HG02798 (cell line): ENCODE measurements around the gene ANKRD62.

Source experiments
- ATAC-seq: cut with Tn5 transposase; IDR thresholded peaks from one replicate; pipeline ENCODE4 v1.9.1; 2021; ENCODE audit warnings: mild to moderate bottlenecking; ENCODE audit not compliant: unreplicated experiment, poor library complexity

Gene ANKRD62

GRCh38 chr18:12093520-12094257 is at the start of gene ANKRD62:
Gene ANKRD62, plus strand, starts transcription at chr18:12093843. Its CDS starts 175 bp downstream, at chr18:12094018.
- ATAC-seq, result no peak

GRCh38 chr18:12044591-12044990 is 49.1 kb upstream of the ANKRD62 start:
- no peak for ATAC-seq

DNA sequence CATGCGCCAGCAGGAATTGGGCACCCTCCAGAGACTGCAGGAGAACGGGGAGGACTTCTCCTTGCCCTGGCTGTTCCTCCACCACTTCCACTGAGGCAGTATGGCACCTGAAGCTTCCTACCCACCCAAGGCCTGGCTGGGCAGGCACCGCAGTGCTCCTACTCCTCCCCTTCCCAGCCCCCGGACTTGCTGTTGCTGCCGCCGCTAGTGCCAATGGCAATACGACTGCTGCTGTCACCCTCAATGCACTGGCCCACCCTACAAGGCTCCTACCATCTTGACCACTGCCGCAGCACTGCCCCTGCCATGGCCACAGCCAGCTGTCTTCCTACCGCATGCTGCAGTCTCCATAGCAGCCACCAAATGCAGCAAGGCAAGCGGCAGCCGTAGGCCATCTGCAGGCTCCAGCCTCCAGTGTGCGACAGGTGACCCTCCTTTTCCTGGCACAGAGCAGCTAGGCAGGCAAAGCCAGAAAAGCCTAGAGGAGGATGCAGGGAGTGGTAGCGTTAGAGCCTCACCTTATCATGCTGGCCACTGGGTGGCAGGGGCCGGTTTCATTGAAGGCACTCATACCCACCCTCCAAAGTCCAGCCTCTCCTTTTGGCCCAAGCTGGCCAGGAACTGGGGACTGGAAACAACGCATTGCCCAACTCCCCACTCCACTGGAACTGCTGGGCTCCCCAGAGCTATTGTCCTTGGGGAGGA is 47.4 kb upstream of the ANKRD62 start:
- no peak for ATAC-seq

- ATAC-seq, result no peak
Measured at GRCh38 chr18:12046751-12047335, 46.8 kb upstream of the ANKRD62 start.

GRCh38 chr18:12048010-12048826 is 45.4 kb upstream of the ANKRD62 start:
- no peak for ATAC-seq

GRCh38 chr18:12048827-12049175 is 44.8 kb upstream of the ANKRD62 start:
- no peak for ATAC-seq

GRCh38 chr18:12049978-12050811 is 43.4 kb upstream of the ANKRD62 start:
- ATAC-seq, result peak; percentile 90

GRCh38 chr18:12052866-12053265 is 40.8 kb upstream of the ANKRD62 start:
- no peak for ATAC-seq

GRCh38 chr18:12053289-12053688 is 40.4 kb upstream of the ANKRD62 start:
- no peak for ATAC-seq

- ATAC-seq, result no peak
Measured at GRCh38 chr18:12056034-12056883, 37.4 kb upstream of the ANKRD62 start.

DNA sequence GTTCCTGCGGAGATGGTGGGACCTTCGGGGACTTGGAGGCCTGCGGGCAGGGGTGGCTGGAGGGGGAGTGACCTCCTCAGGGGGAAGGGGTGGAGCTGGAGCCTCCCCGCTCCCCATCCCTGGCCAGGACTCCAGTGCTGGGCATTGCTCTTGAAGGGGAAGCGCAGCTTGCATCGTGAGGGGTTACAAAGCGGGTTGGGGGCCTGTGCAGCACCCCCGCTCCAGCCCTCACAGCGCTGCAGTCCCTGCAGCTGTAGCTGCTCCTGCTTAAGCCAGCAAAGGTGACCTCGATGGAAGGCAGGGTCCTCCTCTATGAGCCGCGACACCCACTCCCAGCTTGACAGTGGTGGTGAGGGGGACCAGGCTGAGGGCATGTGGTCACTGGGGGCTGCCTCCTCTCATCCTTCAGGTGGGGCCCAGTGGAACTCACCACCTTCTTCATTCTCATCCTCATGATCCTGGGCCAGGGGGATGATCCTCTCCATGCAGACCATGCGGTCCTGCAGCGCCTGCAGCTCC is 36.7 kb upstream of the ANKRD62 start:
- ATAC-seq, result no peak

- ATAC-seq, result no peak
Measured at GRCh38 chr18:12057419-12058039, 36.1 kb upstream of the ANKRD62 start.

DNA sequence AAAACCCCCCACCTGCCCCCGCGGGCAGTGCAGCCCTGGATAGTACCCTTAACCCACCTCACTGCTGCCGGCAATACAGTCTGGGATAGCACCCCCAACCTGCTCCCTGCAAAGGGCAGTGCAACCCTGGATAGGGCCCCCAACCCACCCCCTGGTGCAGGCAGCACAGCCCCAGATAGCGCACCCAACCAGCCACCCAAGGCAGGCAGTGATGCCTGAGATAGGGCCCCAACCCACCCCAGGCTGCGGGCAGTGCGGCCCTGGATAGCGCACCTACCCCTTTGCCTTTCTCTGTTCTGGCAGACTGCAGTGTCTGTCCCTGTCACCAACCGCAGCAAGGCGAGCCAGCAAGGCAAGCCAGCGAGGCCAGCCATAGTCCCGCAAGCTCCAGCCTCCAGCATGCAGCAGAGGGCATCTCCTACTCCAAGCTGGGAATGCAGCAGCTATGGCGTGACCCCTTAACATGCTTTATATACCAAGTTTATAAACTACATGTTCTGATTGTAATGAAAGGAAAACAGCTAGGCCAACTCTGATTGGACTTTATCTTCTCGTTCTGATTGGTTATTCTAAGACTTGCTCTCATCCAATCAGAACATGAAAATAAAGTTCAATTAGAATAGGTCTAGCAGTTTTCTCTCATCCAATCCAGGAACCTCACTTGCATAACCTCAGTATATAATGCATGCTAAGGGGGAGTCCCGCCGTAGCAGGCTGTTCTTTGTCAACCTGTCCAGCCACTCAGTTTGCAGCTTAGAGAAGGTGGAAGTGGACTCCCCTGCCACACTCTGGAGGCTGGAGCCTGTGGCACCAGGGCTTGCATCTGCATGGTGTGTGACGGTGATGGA is 34.1 kb upstream of the ANKRD62 start:
- no peak for ATAC-seq

- ATAC-seq, result no peak
Measured at GRCh38 chr18:12060182-12060870, 33.3 kb upstream of the ANKRD62 start.

- no peak for ATAC-seq
Measured at GRCh38 chr18:12061685-12062084, 32.0 kb upstream of the ANKRD62 start.

DNA sequence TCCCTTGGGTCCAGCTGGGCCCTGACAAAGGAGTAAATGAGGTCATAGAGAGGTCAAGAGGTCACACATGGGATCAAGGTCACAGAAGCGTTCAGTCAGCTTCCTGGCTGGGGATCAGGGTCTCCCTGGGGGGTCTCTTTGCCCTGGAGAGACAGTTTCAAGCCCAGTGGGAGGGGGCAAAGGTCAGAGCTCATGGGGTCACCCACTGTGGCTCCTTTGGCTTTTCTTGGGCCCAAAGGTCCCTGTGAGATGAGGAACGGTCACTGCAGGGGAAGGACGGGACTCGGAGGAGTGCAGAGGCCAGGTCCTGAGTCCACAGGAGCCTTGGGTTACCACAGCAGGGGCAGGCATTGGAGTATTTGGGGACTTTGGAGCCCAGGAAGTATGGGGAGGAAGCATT is 30.7 kb upstream of the ANKRD62 start:
- no peak for ATAC-seq
